Hematopoietic multipotent progenitor cell (in vitro differentiated cells): ENCODE measurements around the gene HOXD11. TPM values are rescaled to one million over a fixed set of nuclear protein-coding genes. Genes with fewer than 3 reads are reported as not detected.

Source experiments
- DNase-seq, 3 donors: peaks; one replicate each; pipeline ENCODE4 v3.0.0-alpha.2; 2011 to 2015; ENCODE audit warnings: low read depth in 2 of 3, low spot score in 2 of 3
- small RNA-seq: library from RNA; depleted of rRNA; stranded (forward); fragments of <200 nt; gene quantifications from one replicate; pipeline ENCODE3, GENCODE V24; 2012
- total RNA-seq: library from RNA; depleted of rRNA; stranded (reverse); fragments of >200 nt; gene quantifications from one replicate; pipeline ENCODE4 v1.2.3, GENCODE V29; 2012

HOXD11 gene
- total RNA-seq, 1 donor, result not detected

DNA sequence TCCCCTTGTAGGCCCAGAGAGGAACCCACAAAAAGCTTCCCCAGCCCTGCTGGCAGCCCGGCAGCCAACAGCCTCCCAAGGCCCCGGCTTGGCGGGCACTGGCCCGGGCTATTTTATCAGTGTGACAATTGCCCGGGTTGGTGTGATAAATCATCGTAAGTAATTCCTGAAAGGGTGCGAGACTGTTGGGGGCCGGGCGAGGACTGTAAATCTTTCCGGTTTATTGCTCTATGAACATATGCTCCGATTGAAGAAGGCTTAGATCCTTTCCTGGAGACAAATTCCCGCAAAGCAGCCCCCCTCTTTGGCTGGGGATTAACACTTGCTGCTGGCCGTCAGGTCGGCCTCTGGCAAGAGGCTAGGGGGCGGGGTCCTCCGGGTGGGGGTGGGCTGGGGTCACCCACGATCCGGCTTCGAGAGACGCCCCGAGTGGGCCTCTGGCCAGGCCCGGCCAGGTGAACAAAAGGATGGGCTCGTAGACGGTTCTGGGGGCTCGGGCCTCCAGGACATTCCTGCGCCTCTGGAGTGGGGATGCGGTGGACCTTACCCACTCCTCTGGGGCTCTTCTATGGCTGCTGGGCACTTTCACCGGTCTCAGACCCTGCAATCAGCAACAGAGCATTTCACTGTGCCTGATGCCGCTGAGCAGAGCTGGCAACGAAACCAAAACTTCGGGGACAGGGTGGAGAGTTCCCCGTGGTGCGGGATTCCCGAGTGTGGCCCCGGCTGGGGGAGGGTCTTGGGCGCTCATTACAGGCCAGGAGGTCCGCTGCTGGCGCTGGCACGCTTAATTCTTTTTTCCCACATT lies 52.0 kb downstream of the HOXD11 start:
- no peak for DNase-seq

Small RNAs within 50 kb of the gene (small RNA-seq; reads per million reads assigned to genes)
- 14.1 reads per million, percentile 94 among the genes with 10 or more reads in this experiment for gene MIR10B

Other genes starting within 250 kb of the HOXD11 start
- gene LNPK, start 105.0 kb upstream of the HOXD11 start, total RNA-seq, result 7.3 TPM
- not detected for gene EVX2, start 23.3 kb upstream of the HOXD11 start, total RNA-seq
- not detected for gene HOXD13, start 14.6 kb upstream of the HOXD11 start, total RNA-seq
- not detected for gene HOXD12, start 7.5 kb upstream of the HOXD11 start, total RNA-seq
- not detected for gene HOXD10, start 9.5 kb downstream of the HOXD11 start, total RNA-seq
- not detected for gene HOXD9, start 15.4 kb downstream of the HOXD11 start, total RNA-seq
- not detected for gene HOXD8, start 22.4 kb downstream of the HOXD11 start, total RNA-seq
- not detected for gene HOXD4, start 44.3 kb downstream of the HOXD11 start, total RNA-seq
- gene HOXD3, start 50.0 kb downstream of the HOXD11 start, total RNA-seq, result not detected
- not detected for gene HOXD1, start 81.4 kb downstream of the HOXD11 start, total RNA-seq
- gene MTX2, start 162.2 kb downstream of the HOXD11 start, total RNA-seq, result 8.6 TPM